AG09319 (cell line): ENCODE results near the gene SPON2.

ENCODE experiments used
- DNase-seq: peaks from one replicate; pipeline ENCODE4 v3.0.0-alpha.2; 2010; ENCODE audit warnings: low read depth; ENCODE audit errors: extremely low read depth
- TF ChIP-seq, protein P1 (sequence below): IDR thresholded peaks from 2 replicates; pipeline ENCODE4 v1.5.1; 2011; ENCODE audit warnings: low read depth, mild to moderate bottlenecking, inconsistent platforms, low read length, moderate library complexity

The SPON2 gene

DNA sequence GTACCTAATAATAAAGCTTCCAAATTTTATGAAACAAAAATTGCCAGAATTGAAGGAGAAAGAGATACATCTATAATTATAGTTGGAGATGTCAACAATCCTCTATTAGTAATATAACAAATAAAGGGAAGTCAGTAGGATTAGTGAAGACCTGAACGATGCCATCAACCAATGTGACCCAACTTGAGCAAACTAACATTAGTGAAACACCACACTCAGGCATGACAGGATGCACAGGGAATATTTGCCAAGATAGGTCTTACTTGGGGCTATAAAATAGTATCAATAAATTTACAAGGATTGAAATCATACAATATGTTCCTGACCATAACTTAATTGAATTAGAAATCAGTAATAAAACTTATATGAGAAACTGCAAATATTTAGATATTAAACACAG is 12.0 kb downstream of the SPON2 start:
- TF ChIP-seq, protein P1, sequence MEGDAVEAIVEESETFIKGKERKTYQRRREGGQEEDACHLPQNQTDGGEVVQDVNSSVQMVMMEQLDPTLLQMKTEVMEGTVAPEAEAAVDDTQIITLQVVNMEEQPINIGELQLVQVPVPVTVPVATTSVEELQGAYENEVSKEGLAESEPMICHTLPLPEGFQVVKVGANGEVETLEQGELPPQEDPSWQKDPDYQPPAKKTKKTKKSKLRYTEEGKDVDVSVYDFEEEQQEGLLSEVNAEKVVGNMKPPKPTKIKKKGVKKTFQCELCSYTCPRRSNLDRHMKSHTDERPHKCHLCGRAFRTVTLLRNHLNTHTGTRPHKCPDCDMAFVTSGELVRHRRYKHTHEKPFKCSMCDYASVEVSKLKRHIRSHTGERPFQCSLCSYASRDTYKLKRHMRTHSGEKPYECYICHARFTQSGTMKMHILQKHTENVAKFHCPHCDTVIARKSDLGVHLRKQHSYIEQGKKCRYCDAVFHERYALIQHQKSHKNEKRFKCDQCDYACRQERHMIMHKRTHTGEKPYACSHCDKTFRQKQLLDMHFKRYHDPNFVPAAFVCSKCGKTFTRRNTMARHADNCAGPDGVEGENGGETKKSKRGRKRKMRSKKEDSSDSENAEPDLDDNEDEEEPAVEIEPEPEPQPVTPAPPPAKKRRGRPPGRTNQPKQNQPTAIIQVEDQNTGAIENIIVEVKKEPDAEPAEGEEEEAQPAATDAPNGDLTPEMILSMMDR, result no peak
- DNase-seq, result no peak

DNA sequence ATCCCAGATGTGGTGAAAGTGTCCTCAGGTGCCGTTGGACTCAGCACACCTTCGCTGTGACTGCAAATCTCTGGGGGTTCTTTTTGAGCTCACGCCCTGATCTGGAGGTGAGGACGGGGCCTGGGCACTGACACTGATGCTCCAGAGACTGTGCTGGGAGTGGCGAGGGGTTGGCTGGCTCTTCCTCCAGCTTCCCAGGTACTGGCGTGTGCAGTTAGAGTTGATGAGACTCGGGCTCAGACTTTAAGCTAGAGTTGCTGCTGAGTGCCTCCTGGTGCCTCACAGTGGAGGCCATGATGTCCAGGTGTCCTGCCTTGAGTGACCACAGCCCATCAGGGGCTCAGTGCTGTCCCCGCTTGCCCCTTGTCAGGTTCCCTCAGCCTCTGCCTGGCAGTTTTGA is 16.3 kb downstream of the SPON2 start:
- DNase-seq, result no peak
- TF ChIP-seq, protein P1, result no peak

DNA sequence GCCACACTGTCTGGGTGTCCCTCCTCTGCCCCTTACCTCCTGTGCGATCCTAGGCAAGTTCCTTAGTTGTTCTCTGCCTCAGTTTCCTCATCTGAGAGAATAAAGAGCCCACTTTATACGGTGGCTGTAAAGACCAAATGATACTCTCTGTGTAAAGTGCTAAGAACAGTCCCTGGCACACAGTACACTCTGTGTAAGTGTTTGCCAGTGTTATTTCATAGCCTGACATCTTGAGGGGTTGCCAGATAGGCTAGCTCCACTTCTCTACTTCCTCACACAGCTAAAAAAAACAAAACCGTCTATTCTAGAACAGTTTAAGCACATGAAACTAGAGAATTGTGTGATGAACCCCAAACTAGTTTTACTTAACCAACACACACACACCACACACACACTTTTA is 17.1 kb downstream of the SPON2 start:
- TF ChIP-seq, protein P1, result no peak
- no peak for DNase-seq

DNA sequence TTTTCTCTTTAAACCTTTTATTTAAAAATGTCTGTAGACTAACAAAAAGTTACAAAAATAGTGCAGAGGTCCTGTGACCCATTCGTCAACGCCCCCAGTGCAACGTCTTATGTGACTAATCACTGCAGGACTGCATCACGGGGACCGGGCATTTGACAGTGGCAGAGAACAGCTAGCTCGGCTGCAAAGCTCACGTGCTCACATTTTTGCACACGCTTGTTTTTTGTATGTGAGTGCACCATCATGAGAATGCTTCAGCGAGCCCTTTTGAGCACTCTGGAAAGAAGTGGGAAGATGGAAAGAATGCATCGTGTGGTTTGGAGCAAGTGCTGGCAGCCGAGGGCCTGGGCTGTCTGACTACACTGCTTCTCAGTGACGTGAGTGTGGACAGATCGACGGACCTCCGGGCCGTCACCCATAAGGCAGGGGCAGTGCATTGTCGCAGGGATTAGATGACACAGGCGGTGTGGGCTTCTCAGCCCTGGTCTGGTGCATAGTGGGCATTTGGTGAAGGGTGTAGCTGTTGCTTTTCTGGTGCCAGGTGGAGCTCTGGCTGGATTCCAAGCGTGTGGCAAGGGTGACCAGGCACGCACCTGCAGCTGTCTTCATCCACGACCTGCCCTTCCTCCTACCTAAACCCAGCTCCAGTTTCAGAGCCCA is 17.7 kb downstream of the SPON2 start:
- TF ChIP-seq, protein P1, result no peak
- no peak for DNase-seq

DNA sequence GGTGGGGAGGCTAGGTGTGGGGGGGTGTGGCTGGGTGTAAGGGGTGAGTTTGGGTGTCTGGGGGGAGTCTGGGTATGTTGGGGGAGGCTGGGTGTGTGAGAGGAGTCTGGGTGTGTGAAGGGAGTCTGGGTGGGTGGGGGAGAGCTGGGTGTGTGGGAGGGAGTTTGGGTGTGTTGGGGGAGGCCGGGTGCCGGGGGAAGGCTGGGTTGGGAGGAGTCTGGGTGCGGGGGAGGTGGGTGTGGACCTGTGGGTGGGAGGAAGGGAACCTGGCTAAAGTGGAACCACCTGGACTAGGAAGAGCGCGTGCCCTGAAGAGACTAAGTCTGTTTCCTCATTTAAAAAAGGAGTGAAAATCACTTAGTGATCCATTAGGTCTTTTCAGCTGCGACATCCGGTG is 18.3 kb downstream of the SPON2 start:
- TF ChIP-seq, protein P1, result no peak
- no peak for DNase-seq

DNA sequence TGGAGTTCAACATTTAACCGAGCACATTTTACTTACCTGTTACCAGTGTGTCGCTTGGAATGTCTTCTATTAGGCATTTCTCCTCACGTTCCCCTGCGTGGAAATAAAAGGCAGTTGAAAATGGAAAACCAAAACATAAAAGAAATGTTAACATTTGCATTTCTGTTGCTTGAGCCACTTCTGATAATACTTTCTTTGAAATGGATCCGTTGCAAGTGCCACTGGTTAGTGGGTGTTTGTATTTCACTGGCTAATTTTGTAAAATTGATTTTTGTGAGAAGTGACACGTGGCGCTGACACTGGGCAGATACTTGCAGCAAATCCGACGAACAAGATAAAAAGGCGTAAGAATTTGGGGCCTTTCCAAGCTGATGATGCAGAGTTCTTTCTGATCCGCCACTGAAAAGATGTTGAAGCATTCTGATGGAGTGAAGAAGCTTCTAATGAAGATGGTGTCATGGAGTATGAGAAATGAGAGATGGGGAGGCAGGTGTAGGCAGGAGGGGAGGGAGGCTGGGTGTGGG is 18.8 kb downstream of the SPON2 start:
- DNase-seq, result no peak
- TF ChIP-seq, protein P1, result no peak

DNA sequence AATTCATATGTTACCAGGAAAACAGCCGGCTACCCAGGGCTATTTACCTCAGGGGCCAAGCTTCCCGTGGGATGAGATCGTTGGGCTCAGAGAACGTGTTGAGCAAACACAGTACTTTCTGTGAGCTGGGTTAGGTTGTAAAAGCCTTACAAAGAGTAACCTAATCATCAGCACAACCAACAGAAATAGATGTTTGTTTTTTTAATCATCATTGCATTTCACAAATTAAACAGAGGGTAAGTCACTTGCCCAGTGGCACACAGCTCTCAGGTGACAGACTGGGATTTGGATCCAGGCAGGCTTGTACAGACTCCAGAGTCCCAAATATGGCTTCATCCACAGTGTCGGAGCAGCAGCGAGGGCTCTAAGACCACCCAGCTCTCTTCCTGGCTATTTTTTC is 20.1 kb downstream of the SPON2 start:
- TF ChIP-seq, protein P1, result no peak
- no peak for DNase-seq
